GM19324 (cell line): ENCODE data around the gene SEC11A.

ENCODE experiments used
- ATAC-seq: cut with Tn5 transposase; IDR thresholded peaks from one replicate; pipeline ENCODE4 v1.9.1; 2021; ENCODE audit warnings: mild to moderate bottlenecking, moderate library complexity; ENCODE audit not compliant: unreplicated experiment, low FRiP score

Gene SEC11A

DNA sequence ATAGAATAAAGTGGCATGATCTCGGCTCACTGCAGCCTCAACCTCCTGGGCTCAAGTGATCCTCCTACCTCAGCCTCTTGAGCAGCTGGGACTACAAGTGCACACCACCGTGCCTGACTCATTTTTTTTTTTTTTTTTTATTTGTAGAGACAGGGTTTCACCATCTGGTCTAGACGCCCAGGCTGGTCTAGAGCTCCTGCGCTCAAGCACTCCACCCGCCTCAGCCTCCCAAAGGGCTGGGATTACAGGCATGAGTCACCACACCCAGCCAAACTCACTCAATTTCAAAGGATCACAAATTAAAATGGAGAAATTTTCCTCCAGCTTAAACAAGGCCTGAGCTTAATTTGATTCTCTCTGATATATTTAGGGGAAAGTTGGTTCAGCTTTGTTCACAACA is 30.6 kb downstream of the SEC11A start:
- ATAC-seq: no peak

DNA sequence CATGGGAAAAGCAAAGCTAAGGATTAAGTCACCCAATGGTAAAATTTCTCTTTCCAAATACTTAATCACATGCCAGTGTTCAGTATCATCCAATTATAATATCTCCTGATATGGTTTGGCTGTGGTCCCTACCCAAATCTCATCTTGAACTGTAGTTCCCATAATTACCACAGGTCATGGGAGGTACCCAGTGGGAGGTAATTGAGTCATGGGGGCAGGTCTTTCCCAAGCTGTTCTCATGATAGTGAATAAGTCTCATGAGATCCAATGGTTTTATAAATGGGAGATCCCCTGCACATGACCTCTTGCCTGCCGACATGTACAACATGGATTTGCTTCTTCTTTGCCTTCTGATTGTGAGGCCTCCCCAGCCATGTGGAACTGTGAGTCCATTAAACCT is 31.8 kb downstream of the SEC11A start:
- no peak for ATAC-seq

DNA sequence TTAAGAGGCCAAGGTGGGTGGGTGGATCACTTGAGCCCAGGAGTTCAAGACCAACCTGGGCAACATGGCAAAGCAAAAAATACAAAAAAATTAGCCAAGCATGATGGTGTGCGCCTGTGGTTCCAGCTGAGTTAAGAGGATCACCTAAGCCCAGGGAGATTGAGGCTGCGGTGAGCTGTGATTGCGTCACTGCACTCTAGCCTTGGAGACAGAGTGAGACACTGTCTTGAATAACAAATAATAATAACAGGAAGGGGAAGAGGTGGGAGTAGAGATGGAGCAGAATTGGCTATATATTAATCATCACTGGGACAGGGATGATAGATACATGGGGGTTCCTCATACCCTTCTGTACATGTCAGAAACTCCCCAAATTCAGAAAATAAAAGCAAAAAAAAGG is 34.1 kb downstream of the SEC11A start:
- no peak for ATAC-seq

DNA sequence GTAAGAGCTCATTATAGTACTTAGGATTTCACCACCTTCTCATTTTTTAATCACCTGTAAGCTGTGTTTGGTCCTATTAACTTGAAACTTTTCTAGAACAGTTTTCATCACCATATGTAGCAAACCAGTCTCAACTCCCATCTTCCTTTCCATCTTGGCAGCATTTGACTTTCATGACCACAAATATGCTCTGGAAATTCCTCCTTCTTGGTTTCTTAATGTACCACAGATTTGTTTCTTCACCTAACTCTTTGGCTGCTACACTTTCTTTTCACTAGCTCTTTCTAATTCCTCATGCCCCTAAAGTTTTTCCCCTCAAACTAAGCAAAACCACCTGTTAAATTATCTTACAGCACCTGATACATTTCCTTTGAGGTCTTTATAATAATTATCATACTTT is 44.7 kb downstream of the SEC11A start:
- ATAC-seq: no peak

DNA sequence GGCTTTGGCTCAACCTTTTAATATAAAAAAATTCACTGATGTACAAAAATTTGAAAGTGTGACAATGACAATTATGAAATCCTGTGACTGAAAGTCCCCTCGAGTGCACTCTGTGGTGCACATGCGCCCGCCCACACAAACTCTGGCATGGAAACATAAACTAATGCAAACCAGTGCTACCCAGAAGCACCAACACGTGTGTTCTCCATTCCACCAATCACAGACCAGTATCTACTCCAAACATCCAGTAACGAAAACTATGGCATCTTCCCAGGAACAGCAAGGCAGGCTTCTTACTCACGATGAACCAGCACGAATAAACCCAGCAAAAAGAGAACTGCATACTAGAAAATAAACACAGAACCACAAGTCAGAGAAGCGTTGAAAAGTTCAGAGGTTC is 46.2 kb downstream of the SEC11A start:
- no peak for ATAC-seq

DNA sequence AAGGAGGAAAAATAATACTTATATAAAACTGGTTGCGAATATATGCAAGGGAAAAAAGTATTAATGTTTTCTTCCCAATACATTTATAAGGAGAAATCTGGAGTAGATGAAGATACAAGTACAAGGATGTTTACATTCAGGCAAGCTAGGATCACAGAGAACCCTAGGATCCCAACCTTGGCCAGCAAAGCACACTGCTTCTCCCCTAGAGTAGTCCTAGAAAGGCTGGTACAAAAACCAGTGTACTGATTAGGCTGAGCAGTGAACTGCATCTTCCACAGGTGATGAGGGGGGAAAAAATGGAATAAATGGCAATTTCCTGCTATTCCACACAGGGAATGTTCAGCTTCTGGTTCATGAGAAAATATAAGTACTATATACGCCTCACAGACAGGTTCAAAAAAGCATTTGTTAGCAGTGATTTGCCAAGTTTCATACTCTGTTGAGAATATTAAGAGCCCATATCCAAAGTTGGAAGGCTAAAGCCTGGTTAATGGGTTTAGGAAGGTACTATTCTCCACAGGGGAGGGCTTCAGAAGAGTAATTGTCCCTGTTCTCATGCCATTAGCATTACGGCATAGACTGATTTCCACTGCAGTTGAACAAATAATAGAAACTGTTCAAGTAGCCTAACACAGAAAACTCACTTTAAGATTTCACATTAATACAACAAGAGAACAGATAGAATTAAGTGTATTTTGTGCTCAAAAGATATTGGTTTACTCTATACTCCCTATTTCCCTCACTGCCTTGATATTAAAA is 47.5 kb downstream of the SEC11A start:
- no peak for ATAC-seq

DNA sequence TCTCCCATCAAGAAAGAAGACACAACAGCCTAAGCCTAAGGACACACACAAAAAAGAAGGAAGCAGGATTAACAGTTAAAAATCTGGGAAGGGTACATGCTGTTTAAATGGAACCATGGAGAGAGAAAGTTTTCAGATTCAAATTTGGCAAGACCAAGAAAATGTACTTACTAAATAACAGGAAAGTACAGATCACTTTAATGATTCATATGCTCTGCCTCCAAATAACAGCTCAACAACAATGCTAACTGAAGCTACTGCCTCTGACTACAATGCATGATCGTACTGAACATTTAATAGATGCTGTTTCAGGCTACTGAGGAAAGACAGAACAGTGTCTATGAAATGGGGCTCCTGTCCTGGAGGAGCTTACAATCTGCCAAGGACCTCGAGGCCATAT is 49.6 kb downstream of the SEC11A start:
- no peak for ATAC-seq

DNA sequence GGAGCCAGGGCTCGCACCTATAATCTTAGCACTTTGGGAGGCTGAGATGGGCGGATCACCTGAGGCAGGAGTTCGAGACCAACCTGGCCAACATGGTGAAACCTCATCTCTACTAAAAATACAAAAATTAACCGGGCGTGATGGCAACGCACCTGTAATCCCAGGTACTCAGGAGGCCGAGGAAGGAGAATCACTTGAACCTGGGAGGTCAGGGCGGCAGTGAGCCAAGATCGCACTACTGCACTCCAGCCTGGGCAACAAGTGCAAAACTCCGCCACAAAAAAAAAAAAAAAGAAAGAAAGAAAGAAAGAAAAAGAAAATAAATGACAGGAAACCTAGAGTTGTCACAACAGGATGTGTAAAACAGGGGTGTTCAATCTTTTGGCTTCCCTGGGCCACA is 54.9 kb downstream of the SEC11A start:
- ATAC-seq: no peak

DNA sequence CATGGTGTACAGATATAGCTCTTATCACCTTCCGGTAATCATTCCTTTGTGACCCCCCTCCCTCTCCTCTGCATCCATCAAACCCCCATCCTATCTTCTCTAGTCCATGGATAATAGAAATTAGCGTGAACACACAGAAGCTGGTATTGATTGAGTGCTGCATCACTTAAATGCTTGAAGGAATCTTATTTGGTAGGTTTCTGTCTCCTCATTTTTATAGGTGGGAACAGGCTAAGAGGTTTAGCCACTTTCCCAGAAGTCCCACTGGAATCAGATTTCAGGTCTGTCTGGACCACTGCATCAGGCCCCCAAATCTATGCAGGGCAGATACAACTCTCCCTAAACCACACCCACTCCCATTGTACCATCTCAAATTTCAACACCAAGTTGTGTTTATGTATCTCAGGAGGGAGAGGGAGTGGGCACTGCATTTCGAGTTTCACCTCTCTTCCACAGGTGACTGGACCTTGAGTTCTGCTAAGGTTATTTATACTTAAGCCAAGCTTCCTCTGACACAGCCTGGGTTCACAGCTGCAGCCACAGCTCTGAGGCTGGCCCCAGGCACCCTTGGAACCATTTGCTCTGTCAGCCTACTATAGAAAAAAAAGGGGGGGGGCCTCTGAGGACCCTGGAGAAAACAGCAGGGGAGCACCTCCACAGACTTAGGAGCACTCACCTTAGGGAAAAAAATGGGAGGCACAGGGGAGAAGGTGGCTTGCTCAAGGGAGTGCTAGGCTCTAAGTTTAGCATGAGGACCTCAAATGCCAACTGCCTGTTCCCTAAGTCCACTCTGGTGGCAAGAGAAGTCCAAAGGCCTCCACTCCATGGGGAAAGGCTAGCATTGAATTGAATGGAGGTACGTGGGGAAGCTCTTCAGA is 55.8 kb downstream of the SEC11A start:
- ATAC-seq: no peak

DNA sequence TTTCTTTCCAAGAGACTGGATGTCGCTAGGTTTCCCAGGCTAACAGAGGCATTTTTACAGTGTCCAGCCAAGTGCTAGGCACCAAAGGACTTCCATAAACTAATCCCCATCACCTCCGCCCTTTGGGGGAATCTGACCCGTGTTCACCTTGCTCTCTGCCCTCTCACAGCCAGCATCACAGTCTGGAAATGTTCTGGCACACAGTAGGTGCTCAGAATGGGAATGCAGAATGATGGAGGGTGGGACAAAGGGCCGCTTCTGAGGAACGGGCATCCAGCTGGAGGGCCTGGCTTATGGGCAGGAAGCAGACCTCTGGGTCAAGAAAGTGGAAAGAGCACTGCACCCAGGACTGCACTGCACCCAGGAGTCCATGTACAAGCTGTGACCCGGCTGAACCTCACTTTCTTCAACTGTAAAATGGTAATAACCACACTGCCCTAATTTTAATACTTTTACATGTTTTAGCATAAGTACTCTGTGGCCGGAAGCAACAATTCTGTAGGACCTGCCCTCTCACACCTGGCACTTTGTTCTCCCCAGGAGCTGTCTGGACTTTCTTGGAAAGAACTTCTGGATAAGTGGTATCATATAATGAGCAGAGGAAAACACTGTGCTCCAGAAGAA is 57.0 kb downstream of the SEC11A start:
- no peak for ATAC-seq

DNA sequence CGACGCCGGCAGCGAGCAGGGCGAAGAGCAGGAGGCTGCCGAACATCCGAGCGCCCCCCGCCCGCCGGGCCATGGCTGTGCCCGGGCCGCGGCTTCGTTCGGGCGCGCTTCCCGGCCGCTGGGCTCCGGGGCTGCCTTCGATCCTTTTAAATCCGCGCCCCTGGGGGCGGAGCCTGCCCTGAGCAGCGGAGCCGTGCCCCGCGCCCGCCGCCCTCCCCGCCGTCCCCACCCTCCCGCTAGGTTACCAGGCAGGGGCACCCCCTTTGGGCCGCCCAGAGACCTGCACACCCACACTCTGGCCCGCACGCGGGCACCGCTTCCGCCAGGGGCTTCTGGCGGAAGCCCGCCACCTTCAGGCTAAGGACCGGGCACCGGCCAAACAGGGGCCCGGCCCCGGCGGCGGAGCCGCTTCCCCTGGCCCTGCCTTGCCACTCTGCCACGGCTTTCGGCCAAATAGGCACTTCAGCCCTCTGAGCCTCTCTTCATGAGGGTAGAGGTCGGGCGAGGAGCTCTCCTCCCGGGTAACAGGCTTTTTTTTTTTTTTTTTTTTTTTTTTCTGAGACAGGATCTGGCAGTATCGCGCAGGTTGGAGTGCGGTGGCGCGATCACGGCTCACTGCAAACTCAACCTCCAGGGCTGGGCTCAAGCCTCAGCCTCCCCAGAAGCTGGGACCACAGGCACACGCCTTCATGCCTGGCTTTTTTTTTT is 57.7 kb downstream of the SEC11A start, which contains the start of gene NMB:
Gene NMB, minus strand, starts transcription at position 120 of the 708 bp plus-strand sequence. Its CDS starts 47 bp downstream, at position 73.
- peak; percentile 77 for ATAC-seq

DNA sequence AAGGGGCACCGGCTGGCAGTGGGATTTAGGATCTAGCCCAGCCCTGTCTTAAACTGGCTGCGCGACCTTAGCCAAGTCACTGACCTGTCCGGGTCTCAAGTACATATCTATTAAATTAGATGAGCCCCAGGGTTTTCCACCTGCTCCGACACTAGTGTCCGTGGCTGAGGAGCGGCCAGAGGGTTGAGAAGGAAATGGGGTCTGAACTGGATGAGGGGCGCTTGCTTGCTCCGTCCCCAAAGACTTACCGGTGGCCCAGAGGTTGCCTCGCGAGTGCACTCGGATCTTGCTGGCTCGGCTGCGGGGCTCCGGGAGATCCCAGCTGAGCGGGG is 58.2 kb downstream of the SEC11A start:
- no peak for ATAC-seq

DNA sequence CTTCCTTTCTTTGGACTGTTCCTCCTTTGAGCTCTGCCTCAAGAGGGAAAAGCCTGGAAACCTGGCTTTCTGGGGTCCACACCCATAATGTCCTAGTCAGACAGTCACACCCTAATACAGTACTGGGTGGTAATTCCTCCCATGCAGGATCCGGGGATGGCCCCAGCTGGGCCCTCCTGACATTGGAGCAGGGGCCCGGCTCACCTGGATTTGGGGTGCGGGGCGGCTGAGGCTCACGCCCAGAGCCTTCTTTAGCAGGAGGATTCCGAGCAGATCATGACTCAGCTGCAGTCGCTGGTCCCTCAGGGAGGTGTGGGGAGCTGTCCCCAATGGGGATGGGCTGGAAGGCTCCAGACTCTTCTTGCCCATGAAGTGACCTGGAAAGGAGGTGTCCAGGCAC is 59.0 kb downstream of the SEC11A start:
- no peak for ATAC-seq

DNA sequence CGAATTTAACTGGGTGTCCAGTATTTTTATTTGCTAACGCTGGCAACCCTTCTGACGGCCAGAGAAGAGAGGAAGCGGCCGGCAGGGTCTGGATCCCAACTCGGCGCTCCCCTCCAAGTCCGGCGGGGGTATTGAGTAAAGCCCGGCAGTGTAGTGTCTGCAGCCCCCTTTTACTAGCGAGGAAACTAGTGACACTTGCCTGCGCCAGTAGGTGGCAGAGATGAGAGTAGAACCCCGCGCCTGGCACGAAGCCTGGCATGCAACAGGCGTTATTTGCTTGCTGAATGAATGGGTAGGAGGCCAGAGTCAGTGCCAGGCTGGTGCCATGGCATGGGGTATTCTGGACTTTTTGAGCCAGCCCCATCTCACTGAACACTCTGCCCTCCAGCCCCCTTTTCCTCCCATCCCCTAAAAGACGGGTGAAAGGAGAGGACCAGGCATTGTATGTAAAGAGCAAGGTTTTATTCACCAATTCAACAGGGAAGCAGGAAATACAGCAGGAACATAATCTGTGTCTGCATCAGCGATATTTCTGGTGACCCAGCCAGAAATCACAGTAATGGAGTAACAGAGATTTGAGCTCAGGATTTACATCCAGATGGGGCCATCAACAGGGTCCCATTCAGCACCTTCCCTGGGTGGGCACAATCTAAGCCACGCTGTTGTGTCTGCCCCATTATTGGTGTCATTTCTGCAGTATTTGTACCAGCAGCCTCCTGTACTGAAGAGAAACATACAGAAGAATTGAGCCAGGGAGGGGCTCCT is 61.1 kb downstream of the SEC11A start:
- ATAC-seq: no peak

DNA sequence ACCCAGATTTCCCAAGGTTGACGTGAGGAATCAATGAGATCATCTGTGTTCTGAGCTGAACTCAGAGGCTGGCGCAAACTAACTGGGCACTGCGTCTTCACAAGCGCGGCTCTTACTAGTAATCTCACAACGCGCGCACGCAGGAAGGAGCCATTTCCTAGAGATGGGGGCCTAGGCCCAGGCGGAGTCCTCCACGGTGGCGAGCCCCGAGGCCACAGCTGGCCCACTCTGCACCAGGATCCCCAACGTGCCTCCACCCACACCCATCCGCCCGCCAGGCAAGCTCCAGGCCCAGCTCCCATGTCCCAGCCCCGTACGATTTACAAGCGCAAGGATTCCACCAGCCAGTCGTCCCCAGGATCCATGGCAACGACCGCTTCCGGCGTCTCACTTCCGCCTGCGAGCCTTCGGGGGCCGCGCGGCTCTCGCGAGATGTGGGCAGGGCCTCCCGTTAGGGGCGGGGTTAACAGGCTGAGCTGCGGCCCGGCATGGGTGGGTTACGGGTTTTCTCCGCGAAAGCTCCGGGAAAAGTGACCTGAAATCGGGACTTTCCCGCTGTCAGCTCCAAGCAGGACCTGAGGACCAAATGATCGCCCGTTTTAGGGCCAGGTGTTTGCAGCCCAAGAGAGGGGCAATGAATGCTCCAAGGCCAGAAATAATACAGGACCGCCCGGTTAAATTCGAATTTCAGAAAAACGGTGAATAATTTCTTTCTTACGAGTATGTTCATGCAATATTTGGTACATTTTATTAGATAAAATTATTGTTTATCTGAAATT is 61.8 kb downstream of the SEC11A start, which contains the start of gene WDR73:
Gene WDR73, minus strand, starts transcription at position 374 of the 779 bp plus-strand sequence. Its CDS starts 9 bp downstream, at position 365.
- ATAC-seq: peak; percentile 79

DNA sequence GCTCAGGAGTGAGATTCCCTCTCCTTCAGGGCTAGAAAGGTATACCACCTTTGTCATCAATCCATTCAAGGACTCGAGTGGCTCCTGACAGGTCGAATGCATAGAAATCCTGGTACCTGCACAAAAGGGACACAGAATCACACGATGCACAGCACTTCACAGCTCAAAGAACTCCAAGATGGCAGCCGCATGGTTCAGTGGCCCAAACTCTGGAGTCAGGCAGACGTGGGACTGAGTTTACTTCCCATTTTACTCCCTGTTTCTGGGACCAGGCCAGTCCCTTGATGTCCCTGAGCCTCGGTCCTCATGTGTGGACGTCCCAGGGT is 62.4 kb downstream of the SEC11A start:
- ATAC-seq: no peak

DNA sequence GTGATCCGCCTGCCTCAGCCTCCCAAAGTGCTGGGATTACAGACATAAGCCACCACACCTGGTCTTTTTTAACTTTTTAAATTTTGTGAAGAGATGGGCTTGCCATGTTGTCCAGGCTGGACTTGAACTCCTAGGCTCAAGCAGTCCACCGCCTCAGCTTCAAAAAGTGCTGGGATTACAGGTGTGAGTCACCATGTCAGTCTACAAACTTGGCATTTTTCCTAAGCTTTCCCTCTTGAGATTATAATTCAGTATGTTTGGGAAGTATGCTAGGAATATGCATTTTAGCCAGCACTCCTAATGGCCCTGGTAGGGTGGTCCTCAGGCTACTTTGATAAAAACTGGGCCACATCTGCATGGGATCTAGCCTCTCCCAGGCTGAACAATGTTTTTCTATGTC is 66.2 kb downstream of the SEC11A start:
- ATAC-seq: no peak

DNA sequence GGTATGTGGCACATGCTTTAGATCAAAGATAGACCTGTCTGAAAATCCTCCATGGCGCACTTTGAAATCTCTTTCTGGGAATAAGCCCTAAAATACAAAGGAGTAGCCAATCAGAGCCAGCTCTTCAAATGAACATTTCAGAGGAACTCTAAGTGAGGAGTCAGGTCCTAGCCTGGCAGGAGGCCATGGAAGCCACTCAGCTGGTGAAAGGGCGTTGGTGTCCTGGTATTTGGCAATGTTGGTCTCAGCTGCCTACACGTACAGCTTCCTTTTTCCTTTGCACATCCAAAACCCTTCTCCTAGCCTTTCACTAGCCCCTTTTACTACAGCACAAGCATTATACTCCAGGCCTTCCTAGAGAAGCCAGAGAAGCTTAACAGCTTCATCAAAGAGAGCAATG is 67.4 kb downstream of the SEC11A start:
- ATAC-seq: no peak

DNA sequence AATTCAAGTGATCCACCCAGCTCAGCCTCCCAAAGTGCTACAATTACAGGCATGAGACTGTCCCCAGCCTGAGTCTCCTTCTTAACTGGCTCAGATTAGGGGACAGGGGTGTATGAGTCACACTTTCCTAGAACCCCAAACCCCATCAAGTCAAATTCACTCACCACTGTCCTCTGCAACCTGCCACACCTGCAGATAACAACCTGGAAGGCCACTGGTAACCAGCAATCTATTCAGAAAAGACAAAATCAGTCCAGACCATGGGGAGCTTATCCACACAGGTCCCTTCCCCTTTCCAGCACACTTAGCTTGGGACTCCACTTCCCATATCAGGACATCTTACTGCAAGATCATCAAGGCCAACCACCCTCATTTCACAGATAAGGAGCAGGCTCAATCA is 68.2 kb downstream of the SEC11A start:
- no peak for ATAC-seq
